Peyer's patch (tissue), 4 donors: ENCODE results near the gene ZNF621. TPM values are rescaled to one million over a fixed set of nuclear protein-coding genes. Genes with fewer than 3 reads are reported as not detected.

ENCODE experiments used
- DNase-seq, 3 donors: peaks; one replicate each; pipeline ENCODE4 v3.0.0-alpha.2; 2017 to 2019
- H3K27ac ChIP-seq, 4 donors: fragments of 200-600 bp; sonication (generic); one replicate each; pipeline ENCODE4 v1.5.1; 2016 to 2019
- H3K27me3 ChIP-seq, 2 donors: fragments of 200-600 bp; sonication (generic); one replicate each; pipeline ENCODE4 v1.5.1; 2019
- H3K36me3 ChIP-seq, 3 donors: fragments of 200-600 bp; sonication (generic); one replicate each; pipeline ENCODE4 v1.5.1; 2016 to 2019
- H3K4me1 ChIP-seq, 4 donors: fragments of 200-600 bp; sonication (generic); one replicate each; pipeline ENCODE4 v1.5.1; 2016 to 2019
- H3K4me3 ChIP-seq, 4 donors: fragments of 200-600 bp; sonication (generic); 1 replicate in 3 of 4; 2 replicates in 1 of 4; pipeline ENCODE4 v1.5.1; 2016 to 2019; ENCODE audit warnings: mild to moderate bottlenecking in 1 of 4
- H3K9me3 ChIP-seq, 4 donors: fragments of 200-600 bp; sonication (generic); one replicate each; pipeline ENCODE4 v1.5.1; 2016 to 2019; ENCODE audit warnings: mild to moderate bottlenecking in 1 of 4
- CTCF ChIP-seq, 6 experiments: fragments of 450-650 bp in 4 of 6; fragments of 200-600 bp in 2 of 6; sonication (generic) in 1 of 6; IDR thresholded peaks; one replicate each; pipeline ENCODE4 v1.5.1; 2017 to 2019; ENCODE audit warnings: antibody characterized with exemption in 6 of 6, mild to moderate bottlenecking in 3 of 6, moderate library complexity in 1 of 6
- POLR2A ChIP-seq, 2 donors: fragments of 450-650 bp; IDR thresholded peaks; one replicate each; pipeline ENCODE4 v1.5.1; 2017; ENCODE audit warnings: antibody characterized with exemption in 2 of 2, mild to moderate bottlenecking in 2 of 2, moderate library complexity in 2 of 2
- total RNA-seq, 4 donors: library from RNA; depleted of rRNA; stranded (reverse); fragments of >200 nt; gene quantifications; one replicate each; pipeline ENCODE4 v1.1.0, GENCODE V29; 2016

The ZNF621 gene
- total RNA-seq = 10 to 100 TPM; 13.3 to 50.3 (median 30.3) TPM

- peak; percentile 86 to 96 (median 95) for DNase-seq
- TF ChIP-seq CTCF (IDR thresholded peaks at IDR 0.05) = peak in 1 of 6 experiments; percentile 10
- TF ChIP-seq POLR2A (IDR thresholded peaks at IDR 0.05) = peak; percentile 89 to 91
- peaks cover 0 to 9% (median 0%) of the 10 kb centered on the region in 4 donors for H3K4me1 ChIP-seq
- no peaks in the 10 kb centered on the region for H3K9me3 ChIP-seq
- peak within 1 kb of the TSS; percentile 84 to 90 (median 86) for H3K27ac ChIP-seq
- H3K27me3 ChIP-seq = no peaks in the 10 kb centered on the region
- peaks cover 0 to 33% (median 0%) of the 10 kb centered on the region in 3 donors for H3K36me3 ChIP-seq
- H3K4me3 ChIP-seq = peak within 1 kb of the TSS; percentile 63 to 93 (median 72)
Observed at GRCh38 chr3:40524568-40525285, at the start of gene ZNF621. ZNF621 (plus strand) TSS chr3:40524960; CDS start chr3:40525841, 881 bp downstream.

- TF ChIP-seq CTCF (IDR thresholded peaks at IDR 0.05) (no peak), POLR2A (IDR thresholded peaks at IDR 0.05) (peak in 1 of 2 donors; percentile 33)
- Histone ChIP-seq H3K9me3 (no peaks in the 10 kb centered on the region), H3K36me3 (peaks cover 0 to 18% (median 0%) of the 10 kb centered on the region in 3 donors), H3K27me3 (no peaks in the 10 kb centered on the region), H3K4me1 (peaks cover 0 to 7% (median 0%) of the 10 kb centered on the region in 4 donors), H3K4me3 (peak within 1 kb of the TSS; percentile 69 to 90 (median 82)), H3K27ac (peak within 1 kb of the TSS; percentile 65 to 78 (median 75))
- peak; percentile 70 to 88 (median 81) for DNase-seq
Observed at GRCh38 chr3:40476478-40477470, 48.0 kb upstream of the ZNF621 start, which contains the start of gene ZNF619. ZNF619 (plus strand) TSS chr3:40477122; CDS start chr3:40477980, 858 bp downstream.

GRCh38 chr3:40477666-40478065, 47.1 kb upstream of the ZNF621 start:
- Histone ChIP-seq H3K4me1 (peaks cover 0 to 7% (median 0%) of the 10 kb centered on the region in 4 donors), H3K4me3 (peak overlapping the region in 3 of 4 donors; percentile 73 to 90 (median 90)), H3K9me3 (no peaks in the 10 kb centered on the region), H3K27me3 (no peaks in the 10 kb centered on the region), H3K36me3 (peaks cover 0 to 26% (median 0%) of the 10 kb centered on the region in 3 donors), H3K27ac (no peak overlapping the region)
- no peak for DNase-seq
- TF ChIP-seq POLR2A (IDR thresholded peaks at IDR 0.05) (no peak), CTCF (IDR thresholded peaks at IDR 0.05) (no peak)

GRCh38 chr3:40487172-40487571, 37.6 kb upstream of the ZNF621 start:
- peaks cover 0 to 59% (median 0%) of the 10 kb centered on the region in 3 donors for H3K36me3 ChIP-seq
- no peak overlapping the region for H3K27ac ChIP-seq
- H3K27me3 ChIP-seq = no peaks in the 10 kb centered on the region
- DNase-seq = no peak
- no peak for TF ChIP-seq POLR2A (IDR thresholded peaks at IDR 0.05)
- TF ChIP-seq CTCF (IDR thresholded peaks at IDR 0.05) = no peak
- no peak overlapping the region for H3K4me3 ChIP-seq
- peaks cover 0 to 19% (median 7%) of the 10 kb centered on the region in 4 donors for H3K9me3 ChIP-seq
- H3K4me1 ChIP-seq = no peaks in the 10 kb centered on the region

- Histone ChIP-seq H3K4me3 (no peak overlapping the region), H3K9me3 (peaks cover 0 to 19% (median 7%) of the 10 kb centered on the region in 4 donors), H3K4me1 (no peaks in the 10 kb centered on the region), H3K36me3 (peaks cover 0 to 22% (median 0%) of the 10 kb centered on the region in 3 donors), H3K27me3 (no peaks in the 10 kb centered on the region), H3K27ac (no peak overlapping the region)
- DNase-seq = no peak
- TF ChIP-seq CTCF (IDR thresholded peaks at IDR 0.05) (no peak), POLR2A (IDR thresholded peaks at IDR 0.05) (no peak)
Observed at GRCh38 chr3:40490916-40491315, 33.8 kb upstream of the ZNF621 start.
